GM19463 (cell line): ENCODE measurements around the gene PRR35.

Source experiments
- ATAC-seq: cut with Tn5 transposase; IDR thresholded peaks from one replicate; pipeline ENCODE4 v1.9.1; 2021; ENCODE audit warnings: mild to moderate bottlenecking, moderate library complexity; ENCODE audit not compliant: unreplicated experiment

The PRR35 gene

GRCh38 chr16:527015-527903 lies 32.9 kb upstream of the PRR35 start, which contains the start of gene CAPN15:
Gene CAPN15, plus strand, starts transcription at chr16:527712. Its CDS starts 19,127 bp downstream, at chr16:546839.
- ATAC-seq = peak; percentile 70

- ATAC-seq = no peak
Observed at GRCh38 chr16:528111-529011, 31.8 kb upstream of the PRR35 start.

- no peak for ATAC-seq
Observed at GRCh38 chr16:529012-529575, 31.1 kb upstream of the PRR35 start.

- no peak for ATAC-seq
Observed at GRCh38 chr16:530111-530817, 29.9 kb upstream of the PRR35 start.

- no peak for ATAC-seq
Observed at GRCh38 chr16:531494-532125, 28.6 kb upstream of the PRR35 start.

GRCh38 chr16:533391-534123 lies 26.6 kb upstream of the PRR35 start:
- no peak for ATAC-seq

- no peak for ATAC-seq
Observed at GRCh38 chr16:534135-534534, 26.1 kb upstream of the PRR35 start.

- no peak for ATAC-seq
Observed at GRCh38 chr16:534856-535445, 25.2 kb upstream of the PRR35 start.

GRCh38 chr16:535446-536405 lies 24.5 kb upstream of the PRR35 start:
- ATAC-seq = no peak

- no peak for ATAC-seq
Observed at GRCh38 chr16:536746-537145, 23.4 kb upstream of the PRR35 start.

- no peak for ATAC-seq
Observed at GRCh38 chr16:537415-538335, 22.5 kb upstream of the PRR35 start.

- ATAC-seq = no peak
Observed at GRCh38 chr16:539901-540530, 20.2 kb upstream of the PRR35 start.

- no peak for ATAC-seq
Observed at GRCh38 chr16:540645-541340, 19.4 kb upstream of the PRR35 start.

- ATAC-seq = no peak
Observed at GRCh38 chr16:543301-544164, 16.7 kb upstream of the PRR35 start.

GRCh38 chr16:544517-544916 lies 15.7 kb upstream of the PRR35 start:
- no peak for ATAC-seq
